Measurements from ENCODE around the gene ITGA6.

ITGA6 gene

GRCh38 chr2:172402198-172402597 lies 25.2 kb upstream of the ITGA6 start:
- WGBS: 88% methylated on average over 1 of the region's 1 CpG
- H3K9me3 ChIP-seq (ENCODE audit: insufficient read depth, low read depth, low read length): no peaks in the 10 kb centered on the region
- no peak overlapping the region for H3K9ac ChIP-seq (ENCODE audit: low read depth, low read length)
- no peak overlapping the region for H3K27ac ChIP-seq (ENCODE audit: low read depth, low read length)
- H3K4me1 ChIP-seq (ENCODE audit: insufficient read depth, low read length): 0 out of 2 replicates have a peak, but pooled peaks cover under 1% of the 10 kb centered on the region
- H3K4me3 ChIP-seq (ENCODE audit: low read length): no peak overlapping the region
- H3K36me3 ChIP-seq (ENCODE audit: insufficient read depth, low read length): no peaks in the 10 kb centered on the region
- no peaks in the 10 kb centered on the region for H3K27me3 ChIP-seq (ENCODE audit: insufficient read depth, low read length)

DNA sequence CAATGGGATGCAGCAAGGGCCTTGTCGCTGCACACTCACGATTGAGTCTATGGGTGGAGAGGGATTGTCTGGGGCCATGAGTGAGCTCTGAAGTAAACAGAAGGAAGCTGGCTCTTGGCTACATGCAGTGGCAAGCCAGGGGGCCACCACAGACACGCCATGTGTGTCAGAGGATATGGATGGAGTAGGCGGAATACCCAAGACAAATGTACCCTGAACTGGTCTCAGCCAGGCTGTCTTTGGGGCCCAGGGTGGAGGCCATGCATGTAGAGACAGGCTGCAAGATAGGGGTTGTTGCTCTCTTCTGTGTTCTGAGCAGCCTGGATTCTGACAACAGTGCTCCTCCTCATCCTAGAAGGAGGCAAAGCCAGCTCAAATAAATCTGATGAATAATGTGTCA lies 24.0 kb upstream of the ITGA6 start:
- no peaks in the 10 kb centered on the region for H3K9me3 ChIP-seq (ENCODE audit: insufficient read depth, low read depth, low read length)
- H3K27ac ChIP-seq (ENCODE audit: low read depth, low read length): no peak overlapping the region
- H3K9ac ChIP-seq (ENCODE audit: low read depth, low read length): no peak overlapping the region
- H3K4me1 ChIP-seq (ENCODE audit: insufficient read depth, low read length): no peaks in the 10 kb centered on the region
- WGBS: 88% methylated on average over 4 of the region's 4 CpGs
- H3K4me3 ChIP-seq (ENCODE audit: low read length): no peak overlapping the region
- H3K36me3 ChIP-seq (ENCODE audit: insufficient read depth, low read length): no peaks in the 10 kb centered on the region
- H3K27me3 ChIP-seq (ENCODE audit: insufficient read depth, low read length): no peaks in the 10 kb centered on the region

DNA sequence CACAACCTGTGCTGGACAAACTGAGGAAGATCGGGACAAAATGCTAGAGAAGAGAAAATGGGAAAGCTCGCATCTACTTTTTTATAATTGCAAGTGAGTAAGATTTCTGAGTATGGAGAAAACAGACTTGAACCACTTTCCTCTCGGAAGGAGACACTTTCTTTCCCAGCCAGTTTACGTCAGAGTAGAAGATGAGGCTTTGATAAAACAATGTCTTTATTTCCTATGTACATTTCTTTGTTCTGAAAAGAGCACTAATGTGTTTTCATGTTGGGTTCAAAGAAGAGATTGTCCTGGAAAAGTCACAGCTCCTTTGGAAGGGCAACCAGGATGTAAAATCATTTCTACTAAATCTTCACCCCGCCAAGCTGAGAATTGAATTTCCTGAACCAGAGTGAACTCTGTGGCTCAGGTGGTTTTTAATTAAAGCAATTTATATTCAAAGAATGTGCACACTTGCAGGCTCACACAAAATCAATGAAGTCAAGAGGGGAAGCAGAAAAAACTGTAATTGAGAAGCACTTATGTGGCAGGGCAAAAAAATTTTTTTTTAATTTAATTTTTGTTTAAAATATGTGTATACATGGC lies 23.4 kb upstream of the ITGA6 start:
- Histone ChIP-seq H3K36me3 (ENCODE audit: insufficient read depth, low read length) (no peaks in the 10 kb centered on the region), H3K9me3 (ENCODE audit: insufficient read depth, low read depth, low read length) (no peaks in the 10 kb centered on the region), H3K4me3 (ENCODE audit: low read length) (no peak overlapping the region), H3K9ac (ENCODE audit: low read depth, low read length) (no peak overlapping the region), H3K4me1 (ENCODE audit: insufficient read depth, low read length) (no peaks in the 10 kb centered on the region), H3K27me3 (ENCODE audit: insufficient read depth, low read length) (no peaks in the 10 kb centered on the region), H3K27ac (ENCODE audit: low read depth, low read length) (no peak overlapping the region)
- WGBS: 94% methylated on average over 5 of the region's 5 CpGs

GRCh38 chr2:172404824-172405223 lies 22.6 kb upstream of the ITGA6 start:
- WGBS: 89% methylated on average over 1 of the region's 1 CpG
- Histone ChIP-seq H3K9ac (ENCODE audit: low read depth, low read length) (no peak overlapping the region), H3K9me3 (ENCODE audit: insufficient read depth, low read depth, low read length) (no peaks in the 10 kb centered on the region), H3K4me3 (ENCODE audit: low read length) (no peak overlapping the region), H3K36me3 (ENCODE audit: insufficient read depth, low read length) (no peaks in the 10 kb centered on the region), H3K4me1 (ENCODE audit: insufficient read depth, low read length) (no peaks in the 10 kb centered on the region), H3K27me3 (ENCODE audit: insufficient read depth, low read length) (no peaks in the 10 kb centered on the region), H3K27ac (ENCODE audit: low read depth, low read length) (no peak overlapping the region)

GRCh38 chr2:172405673-172406072 lies 21.7 kb upstream of the ITGA6 start:
- 84% methylated on average over 4 of the region's 4 CpGs for WGBS
- Histone ChIP-seq H3K27me3 (ENCODE audit: insufficient read depth, low read length) (no peaks in the 10 kb centered on the region), H3K9ac (ENCODE audit: low read depth, low read length) (no peak overlapping the region), H3K36me3 (ENCODE audit: insufficient read depth, low read length) (no peaks in the 10 kb centered on the region), H3K27ac (ENCODE audit: low read depth, low read length) (no peak overlapping the region), H3K4me1 (ENCODE audit: insufficient read depth, low read length) (no peaks in the 10 kb centered on the region), H3K4me3 (ENCODE audit: low read length) (no peak overlapping the region), H3K9me3 (ENCODE audit: insufficient read depth, low read depth, low read length) (no peaks in the 10 kb centered on the region)

DNA sequence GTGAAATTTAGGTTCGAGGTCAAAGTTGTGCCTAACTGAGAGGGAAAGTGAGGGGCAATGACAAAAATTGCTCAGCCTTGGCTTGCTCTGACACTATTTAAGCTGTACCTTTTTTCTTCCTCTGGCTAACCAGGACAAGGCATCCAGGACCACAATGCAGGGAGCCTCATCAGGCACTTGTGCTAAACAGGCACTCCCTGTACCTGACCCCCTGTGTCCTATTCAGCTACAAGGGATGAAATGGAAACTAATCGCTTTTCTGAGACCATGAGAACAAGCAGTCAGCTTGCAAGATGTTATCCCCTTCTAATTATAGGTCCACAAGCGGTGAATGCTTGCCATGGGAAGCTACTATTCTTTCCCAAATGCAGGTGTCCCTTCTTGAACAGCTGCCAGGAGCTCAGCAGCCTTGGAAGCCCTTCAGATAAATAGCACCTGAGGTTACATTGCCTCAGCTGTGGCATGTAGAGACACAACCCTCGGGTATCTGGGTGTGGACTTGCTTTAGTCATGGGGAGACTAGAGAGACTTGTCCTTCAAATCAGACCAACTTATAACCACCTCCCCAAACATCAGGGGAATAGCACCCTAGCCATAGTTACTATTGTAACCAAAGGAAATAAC lies 19.1 kb upstream of the ITGA6 start:
- 83% methylated on average over 4 of the region's 4 CpGs for WGBS
- H3K4me1 ChIP-seq (ENCODE audit: insufficient read depth, low read length): no peaks in the 10 kb centered on the region
- H3K9me3 ChIP-seq (ENCODE audit: insufficient read depth, low read depth, low read length): no peaks in the 10 kb centered on the region
- no peak overlapping the region for H3K4me3 ChIP-seq (ENCODE audit: low read length)
- H3K27ac ChIP-seq (ENCODE audit: low read depth, low read length): no peak overlapping the region
- H3K9ac ChIP-seq (ENCODE audit: low read depth, low read length): no peak overlapping the region
- no peaks in the 10 kb centered on the region for H3K36me3 ChIP-seq (ENCODE audit: insufficient read depth, low read length)
- H3K27me3 ChIP-seq (ENCODE audit: insufficient read depth, low read length): no peaks in the 10 kb centered on the region

- Histone ChIP-seq H3K9ac (ENCODE audit: low read depth, low read length) (no peak overlapping the region), H3K9me3 (ENCODE audit: insufficient read depth, low read depth, low read length) (no peaks in the 10 kb centered on the region), H3K36me3 (ENCODE audit: insufficient read depth, low read length) (no peaks in the 10 kb centered on the region), H3K4me1 (ENCODE audit: insufficient read depth, low read length) (no peaks in the 10 kb centered on the region), H3K27me3 (ENCODE audit: insufficient read depth, low read length) (no peaks in the 10 kb centered on the region), H3K4me3 (ENCODE audit: low read length) (no peak overlapping the region), H3K27ac (ENCODE audit: low read depth, low read length) (no peak overlapping the region)
- no CpG with 5 or more reads among the region's 1 CpG for WGBS
Observed at GRCh38 chr2:172409042-172409441, 18.3 kb upstream of the ITGA6 start.

DNA sequence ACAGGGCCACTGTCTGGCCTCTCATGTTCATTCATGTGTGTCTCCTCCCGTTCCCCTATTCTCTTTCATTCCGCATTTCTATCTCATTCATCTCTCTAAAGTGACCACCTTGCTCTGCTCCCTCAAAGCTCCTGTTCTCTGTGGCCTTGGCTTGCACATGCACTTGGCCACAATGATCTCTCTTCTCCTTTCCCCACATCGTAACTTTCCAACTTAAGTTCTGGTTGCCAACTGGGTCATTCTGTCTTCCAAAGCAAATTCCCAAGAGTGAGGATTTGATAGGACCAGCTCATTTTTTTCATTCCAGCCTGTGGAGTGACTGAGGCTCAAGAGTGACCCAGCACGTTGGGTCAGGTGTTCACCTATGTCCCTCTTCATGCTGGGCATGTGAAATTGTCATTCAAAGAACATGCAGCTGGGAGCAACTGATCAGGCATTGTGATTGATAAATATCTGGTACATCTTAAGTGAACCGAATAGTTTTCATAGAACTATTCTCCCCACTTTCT lies 14.3 kb upstream of the ITGA6 start:
- WGBS: 64% methylated on average over 4 of the region's 5 CpGs
- H3K27me3 ChIP-seq (ENCODE audit: insufficient read depth, low read length): no peaks in the 10 kb centered on the region
- H3K9me3 ChIP-seq (ENCODE audit: insufficient read depth, low read depth, low read length): peaks cover 4% of the 10 kb centered on the region; the same call in 1 of the 2 replicates
- no peaks in the 10 kb centered on the region for H3K36me3 ChIP-seq (ENCODE audit: insufficient read depth, low read length)
- H3K4me1 ChIP-seq (ENCODE audit: insufficient read depth, low read length): peaks cover 13% of the 10 kb centered on the region; the same call in 1 of the 2 replicates
- H3K4me3 ChIP-seq (ENCODE audit: low read length): no peak overlapping the region
- no peak overlapping the region for H3K27ac ChIP-seq (ENCODE audit: low read depth, low read length)
- no peak overlapping the region for H3K9ac ChIP-seq (ENCODE audit: low read depth, low read length)

DNA sequence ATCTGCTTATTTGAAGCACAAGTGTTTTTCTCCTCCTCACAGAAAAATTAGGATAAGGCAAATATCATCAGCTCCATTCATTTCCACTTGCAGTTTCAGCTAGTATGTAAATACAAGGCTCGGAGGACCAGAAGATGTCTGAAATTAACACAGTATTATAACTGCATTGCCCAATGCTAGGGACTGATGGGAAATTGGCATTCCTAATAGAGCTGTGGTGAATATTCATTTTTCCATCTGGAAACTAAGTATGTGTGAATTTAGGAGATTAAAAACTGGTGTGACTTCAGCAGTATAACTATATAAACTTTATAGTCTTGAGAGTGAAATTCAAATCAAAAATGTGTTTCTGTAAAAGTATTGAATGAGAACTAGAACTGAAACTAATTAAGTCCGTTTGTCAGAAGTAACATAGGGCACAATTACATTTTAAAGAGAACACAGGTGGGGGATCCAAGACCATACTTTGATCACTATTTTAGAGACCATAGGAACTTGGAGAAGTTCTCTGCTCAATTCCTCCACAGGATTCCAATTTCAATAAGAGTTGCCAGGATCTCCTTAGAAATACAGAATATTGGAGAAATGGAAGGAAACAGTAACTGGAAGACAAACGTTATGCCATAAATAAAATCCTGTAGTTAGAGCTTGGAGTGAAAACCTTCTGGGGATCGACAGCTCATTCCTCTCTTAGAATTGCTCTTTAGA lies 12.1 kb upstream of the ITGA6 start:
- H3K4me1 ChIP-seq (ENCODE audit: insufficient read depth, low read length): peaks cover 13% of the 10 kb centered on the region; the same call in 1 of the 2 replicates
- H3K27ac ChIP-seq (ENCODE audit: low read depth, low read length): no peak overlapping the region
- peaks cover 4% of the 10 kb centered on the region; the same call in 1 of the 2 replicates for H3K9me3 ChIP-seq (ENCODE audit: insufficient read depth, low read depth, low read length)
- no peaks in the 10 kb centered on the region for H3K27me3 ChIP-seq (ENCODE audit: insufficient read depth, low read length)
- WGBS: 69% methylated on average over 4 of the region's 4 CpGs
- H3K4me3 ChIP-seq (ENCODE audit: low read length): no peak overlapping the region
- no peaks in the 10 kb centered on the region for H3K36me3 ChIP-seq (ENCODE audit: insufficient read depth, low read length)
- H3K9ac ChIP-seq (ENCODE audit: low read depth, low read length): no peak overlapping the region

- Histone ChIP-seq H3K4me1 (ENCODE audit: insufficient read depth, low read length) (peaks cover 15% of the 10 kb centered on the region; the same call in 1 of the 2 replicates), H3K27me3 (ENCODE audit: insufficient read depth, low read length) (no peaks in the 10 kb centered on the region), H3K4me3 (ENCODE audit: low read length) (no peak overlapping the region), H3K9me3 (ENCODE audit: insufficient read depth, low read depth, low read length) (peaks cover 4% of the 10 kb centered on the region; the same call in 1 of the 2 replicates), H3K36me3 (ENCODE audit: insufficient read depth, low read length) (no peaks in the 10 kb centered on the region), H3K27ac (ENCODE audit: low read depth, low read length) (no peak overlapping the region), H3K9ac (ENCODE audit: low read depth, low read length) (no peak overlapping the region)
- 78% methylated on average over 1 of the region's 1 CpG for WGBS
Observed at GRCh38 chr2:172415865-172416183, 11.6 kb upstream of the ITGA6 start.

DNA sequence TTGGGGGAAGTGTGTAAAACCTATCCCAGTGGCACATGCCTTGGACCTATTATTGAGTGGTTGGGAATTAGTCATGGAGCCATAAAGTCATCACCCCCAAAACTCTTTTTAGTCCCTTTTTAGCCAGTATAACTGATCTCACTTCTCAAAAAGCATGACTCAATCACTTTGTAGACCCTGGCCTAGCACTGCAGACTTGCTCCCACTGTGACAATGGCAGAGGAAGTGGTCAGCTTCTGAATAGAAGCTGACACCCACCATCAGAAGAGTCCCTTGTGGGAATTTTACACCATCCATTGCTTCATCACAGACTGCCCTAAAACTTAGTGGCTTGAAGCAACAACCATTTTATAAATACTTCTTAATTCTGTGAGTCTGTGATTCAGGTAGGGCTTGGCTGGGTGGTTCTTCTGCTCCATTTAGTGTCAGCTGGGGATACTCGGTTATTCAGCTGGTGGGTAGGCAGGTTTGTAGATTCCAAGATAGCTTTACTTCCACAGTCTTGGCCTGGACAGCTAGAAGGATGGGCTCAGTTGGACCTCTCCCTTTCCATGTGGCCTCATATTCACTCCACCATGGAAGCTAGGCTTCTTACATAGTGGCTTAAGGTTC lies 10.8 kb upstream of the ITGA6 start:
- no peak overlapping the region for H3K9ac ChIP-seq (ENCODE audit: low read depth, low read length)
- H3K4me3 ChIP-seq (ENCODE audit: low read length): no peak overlapping the region
- no peak overlapping the region for H3K27ac ChIP-seq (ENCODE audit: low read depth, low read length)
- no peaks in the 10 kb centered on the region for H3K27me3 ChIP-seq (ENCODE audit: insufficient read depth, low read length)
- H3K36me3 ChIP-seq (ENCODE audit: insufficient read depth, low read length): no peaks in the 10 kb centered on the region
- H3K9me3 ChIP-seq (ENCODE audit: insufficient read depth, low read depth, low read length): peaks cover 4% of the 10 kb centered on the region; the same call in 1 of the 2 replicates
- H3K4me1 ChIP-seq (ENCODE audit: insufficient read depth, low read length): peaks cover 16% of the 10 kb centered on the region; the same call in 1 of the 2 replicates
- 100% methylated on average over 1 of the region's 1 CpG for WGBS

Measured in HUES64 (cell line).